ENCODE results near the gene AZU1.
"Not testable (repeated sequence)": the region's sequence is repeated elsewhere in the genome, so short reads cannot be mapped to it uniquely, and the experiment has no call there.

Gene AZU1

GRCh38 chr19:831407-832369, 4.1 kb downstream of the AZU1 start:
- no peak for DNase-seq

GRCh38 chr19:834216-834615, 6.6 kb downstream of the AZU1 start:
- no peak for DNase-seq

GRCh38 chr19:835210-835810, 7.7 kb downstream of the AZU1 start:
- no peak for DNase-seq

GRCh38 chr19:840519-841206, 13.0 kb downstream of the AZU1 start, which contains the start of gene PRTN3:
PRTN3 (plus strand) TSS chr19:840999; CDS start chr19:841009, 10 bp downstream.
- no peak for DNase-seq

- DNase-seq: not testable (repeated sequence)
These were observed 15.2 kb downstream of the AZU1 start for GRCh38 chr19:842802-843179.

- DNase-seq: no peak
These were observed 15.7 kb downstream of the AZU1 start for GRCh38 chr19:843180-843835.

- no peak for DNase-seq
These were observed 16.4 kb downstream of the AZU1 start for GRCh38 chr19:843836-844545.

- no peak for DNase-seq
These were observed 16.9 kb downstream of the AZU1 start for GRCh38 chr19:844546-844971.

GRCh38 chr19:845707-846521, 18.3 kb downstream of the AZU1 start:
- DNase-seq: no peak

- no peak for DNase-seq
These were observed 20.8 kb downstream of the AZU1 start for GRCh38 chr19:848386-848921.

GRCh38 chr19:849195-849594, 21.6 kb downstream of the AZU1 start:
- DNase-seq: not testable (repeated sequence)

- no peak for DNase-seq
These were observed 22.8 kb downstream of the AZU1 start for GRCh38 chr19:850221-850978.

GRCh38 chr19:850979-851335, 23.3 kb downstream of the AZU1 start:
- no peak for DNase-seq

- DNase-seq: no peak
These were observed 24.7 kb downstream of the AZU1 start, which contains the start of gene ELANE for GRCh38 chr19:852136-853013. ELANE (plus strand) TSS chr19:852303; CDS start chr19:852329, 26 bp downstream.

- no peak for DNase-seq
These were observed 25.5 kb downstream of the AZU1 start for GRCh38 chr19:853014-853585.

- DNase-seq: not testable (repeated sequence)
These were observed 26.1 kb downstream of the AZU1 start for GRCh38 chr19:853614-854220.

- DNase-seq: no peak
These were observed 26.9 kb downstream of the AZU1 start for GRCh38 chr19:854549-854948.

GRCh38 chr19:855142-855541, 27.5 kb downstream of the AZU1 start:
- no peak for DNase-seq
